GM11168 (cell line): ENCODE measurements around the gene SMURF1.
"Not testable (repeated sequence)": the region's sequence is repeated elsewhere in the genome, so short reads cannot be mapped to it uniquely, and the experiment has no call there.

ENCODE experiments used
- in situ Hi-C: fragments of 300-500 bp; cut with MboI; formaldehyde crosslinking; loops from one replicate; pipeline ENCODE4 v1.12.0; 2022; ENCODE audit warnings: low sequenced_read_pairs; ENCODE audit not compliant: unreplicated experiment

The SMURF1 gene

DNA sequence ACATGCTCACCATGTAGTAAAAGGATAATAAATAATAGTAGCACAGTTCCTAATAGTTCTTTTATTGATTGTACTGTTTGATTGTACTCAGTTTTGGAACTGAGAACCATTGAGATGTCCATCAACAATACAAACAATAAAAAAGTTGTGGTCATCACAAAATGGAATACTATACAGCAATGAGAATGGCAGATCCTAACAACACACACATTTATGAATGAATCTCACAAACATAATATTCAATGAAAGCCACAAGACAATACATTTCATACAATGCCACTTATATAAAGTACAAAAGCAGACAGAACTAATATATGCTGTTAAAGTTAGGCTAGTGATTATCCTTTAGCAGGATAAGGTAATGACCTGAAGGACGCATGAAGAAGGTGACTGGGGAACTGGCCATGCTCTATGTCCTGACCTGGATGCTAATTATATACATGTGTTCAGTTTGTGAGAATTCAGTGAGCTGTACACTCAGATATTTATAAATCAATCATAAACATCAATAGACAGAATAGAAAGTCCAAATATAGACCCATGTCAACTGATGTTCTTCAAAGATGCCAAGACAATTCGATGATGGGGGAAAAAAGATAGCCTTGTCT lies 70.0 kb downstream of the SMURF1 start:
- in situ Hi-C loops = no loop called here

DNA sequence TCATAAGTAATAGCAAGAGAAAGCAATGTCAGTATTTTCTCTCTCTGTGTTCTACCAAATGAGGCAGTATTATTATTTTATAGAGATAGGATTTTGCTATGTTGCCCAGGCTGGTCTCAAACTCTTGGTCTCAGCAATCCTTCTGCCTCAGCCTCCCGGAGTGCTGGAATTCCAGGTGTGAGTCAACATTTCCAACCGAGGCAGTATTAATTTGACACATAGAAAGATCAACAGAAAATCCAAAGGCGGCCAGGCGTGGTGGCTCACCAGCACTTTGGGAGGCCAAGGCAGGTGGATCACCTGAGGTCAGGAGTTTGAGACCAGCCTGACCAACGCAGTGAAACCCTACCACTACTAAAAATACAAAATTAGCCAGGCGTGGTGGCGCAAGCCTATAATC lies 71.8 kb downstream of the SMURF1 start:
- in situ Hi-C loops = no loop called here

DNA sequence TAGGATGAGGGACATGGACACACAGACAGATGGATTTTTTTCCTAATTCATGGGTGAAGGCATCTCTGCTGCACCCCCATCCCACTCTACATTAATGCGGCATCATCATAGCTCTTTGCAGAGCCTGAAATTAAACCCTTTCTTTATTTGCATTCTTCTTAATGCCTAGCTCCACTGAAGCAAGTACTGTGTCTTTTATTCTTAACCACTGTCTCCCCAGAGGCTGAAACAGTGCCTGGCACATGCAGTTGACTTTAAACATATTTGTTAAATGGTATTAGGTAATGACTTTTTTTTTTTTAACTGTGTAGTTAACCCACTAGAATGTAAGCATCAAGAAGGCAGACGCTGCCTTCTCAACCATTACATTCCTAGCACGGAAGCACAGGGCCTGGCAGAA lies 73.5 kb downstream of the SMURF1 start:
- in situ Hi-C loops = no loop called here

DNA sequence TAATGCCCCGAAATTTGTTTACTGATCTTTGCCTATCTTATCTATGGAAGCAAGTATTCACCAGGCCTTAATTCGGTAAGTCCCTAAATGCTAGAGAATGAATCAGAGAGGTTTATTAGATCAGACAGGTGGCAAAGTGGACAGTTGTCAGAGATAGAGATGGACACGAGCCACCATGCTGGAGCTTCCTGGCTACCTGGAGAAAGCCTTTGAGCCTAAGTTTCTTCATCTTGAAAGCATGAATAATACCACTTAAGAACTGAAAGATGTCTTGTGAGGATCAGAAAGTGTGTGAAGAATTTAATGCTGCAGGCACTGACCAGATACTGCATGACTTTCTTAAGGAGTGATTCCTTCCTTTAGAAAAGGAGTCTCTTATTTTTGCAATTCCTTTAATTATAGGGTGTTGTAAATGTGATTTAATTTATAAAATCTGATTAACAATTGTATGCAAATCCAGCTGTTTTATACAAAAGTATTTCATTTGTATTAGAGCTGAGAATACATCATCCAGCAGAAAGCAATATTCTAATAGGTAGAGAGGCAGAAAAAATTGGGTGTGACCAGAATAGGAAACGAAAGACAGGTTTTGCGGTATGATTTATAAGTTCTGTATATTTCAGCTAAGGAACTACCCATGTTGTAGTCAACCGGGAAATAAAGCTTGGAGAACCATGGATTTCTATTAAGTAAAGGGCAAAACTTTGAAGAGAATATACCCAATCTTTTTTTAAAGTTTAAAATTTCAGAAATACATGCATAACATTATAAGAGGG lies 82.7 kb downstream of the SMURF1 start:
- in situ Hi-C loops = no loop called here

DNA sequence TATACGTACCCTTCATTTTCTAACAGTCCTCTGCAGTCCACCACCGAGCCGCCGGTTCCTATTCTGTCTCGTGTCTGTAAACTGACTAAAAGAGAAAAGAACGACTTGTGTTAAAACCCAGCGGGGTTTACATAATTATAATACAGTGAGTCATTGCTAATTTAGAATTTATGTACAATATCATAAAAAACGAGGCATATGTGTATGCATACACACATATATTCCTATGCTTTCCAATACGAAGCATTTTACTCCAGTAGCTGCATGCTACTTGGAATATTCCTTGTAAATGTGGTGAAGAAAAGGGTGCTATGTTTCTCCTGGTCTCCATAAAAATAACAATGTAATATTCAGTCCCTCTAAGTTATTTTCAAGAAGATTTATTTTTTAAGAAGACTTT lies 89.1 kb downstream of the SMURF1 start:
- in situ Hi-C loops = no loop called here

DNA sequence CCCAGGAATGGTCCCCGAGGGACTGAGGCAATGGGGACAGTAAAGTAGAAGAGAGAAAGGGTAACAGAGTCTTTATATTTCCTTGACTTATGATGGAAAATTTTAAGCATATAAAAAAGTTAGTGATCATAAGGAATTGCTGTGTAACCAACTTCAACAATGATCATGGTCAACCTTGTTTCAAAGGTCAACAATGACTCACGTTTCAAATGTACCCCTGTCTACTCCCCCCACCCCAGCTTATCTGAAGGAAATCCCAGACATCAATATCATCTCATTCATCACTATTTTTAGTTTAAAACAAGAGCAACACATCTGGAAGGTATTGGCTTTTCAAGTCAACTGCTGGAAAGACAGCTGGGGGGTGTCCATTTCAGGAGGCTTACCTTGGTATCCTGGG lies 92.9 kb downstream of the SMURF1 start:
- in situ Hi-C loops = no loop called here

DNA sequence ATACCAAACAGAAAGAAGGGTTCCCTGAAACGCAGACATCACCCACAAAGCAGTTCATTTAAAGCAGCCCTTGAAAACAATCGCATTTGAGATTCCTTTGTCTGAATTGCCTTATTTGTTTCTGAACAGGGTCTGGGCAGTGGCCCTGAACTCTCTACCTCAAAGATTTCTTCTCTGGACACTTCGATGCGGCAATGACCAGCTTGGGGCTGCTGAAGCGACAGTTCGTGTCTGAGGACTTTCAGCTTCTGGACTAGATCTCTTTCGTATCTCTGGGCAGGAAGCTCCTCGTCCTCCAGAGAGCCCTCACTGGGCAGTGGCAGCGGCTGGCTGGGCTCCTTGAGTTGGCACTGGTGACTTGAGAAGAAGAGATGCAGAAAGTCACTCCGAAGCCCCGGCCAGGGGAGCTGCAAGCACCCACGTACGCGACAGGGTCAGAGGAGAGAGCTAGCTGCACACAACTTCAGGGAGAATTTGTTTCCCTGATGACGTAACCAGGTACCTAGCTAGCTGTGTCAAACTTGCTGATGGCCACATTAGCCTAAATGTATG lies 96.3 kb downstream of the SMURF1 start:
- in situ Hi-C loops = no loop called here

DNA sequence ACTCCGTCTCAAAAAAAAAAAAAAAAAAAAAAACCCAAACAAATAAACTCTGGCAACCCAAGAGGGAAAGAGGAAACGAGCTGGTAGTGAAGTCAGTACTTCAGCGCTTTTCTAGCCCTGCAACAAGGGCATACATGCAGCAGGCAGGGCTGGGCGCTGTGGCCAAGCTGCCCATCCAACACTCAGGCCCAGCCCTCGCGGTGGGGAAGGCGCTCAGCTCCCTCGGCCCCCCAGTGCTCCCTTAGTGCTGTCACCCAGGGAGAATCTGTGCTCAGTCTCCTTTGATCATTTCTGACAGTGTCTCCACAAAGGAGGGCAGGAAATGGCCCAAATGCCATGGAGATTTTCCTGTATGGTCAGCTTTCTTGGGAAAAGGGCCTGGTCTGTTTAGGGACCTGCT lies 97.2 kb downstream of the SMURF1 start:
- in situ Hi-C loops = no loop called here

DNA sequence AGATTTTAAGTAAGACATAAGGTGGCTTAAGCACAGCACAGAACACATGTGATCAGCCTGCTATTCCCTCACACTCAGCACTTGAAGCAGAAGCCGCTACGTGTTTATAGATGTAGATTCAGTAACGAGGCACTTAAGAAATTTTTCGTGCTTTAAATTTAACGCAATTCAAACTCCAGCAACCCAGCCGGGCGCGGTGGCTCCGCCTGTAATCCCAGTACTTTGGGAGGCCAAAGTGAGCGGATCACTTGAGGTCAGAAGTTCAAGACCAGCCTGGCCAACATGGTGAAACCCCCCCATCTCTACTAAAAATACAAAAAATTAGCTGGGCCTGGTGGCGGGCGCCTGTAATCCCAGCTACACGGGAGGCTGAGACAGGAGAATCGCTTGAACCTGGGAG lies 97.6 kb downstream of the SMURF1 start:
- in situ Hi-C loops = not testable (repeated sequence)

DNA sequence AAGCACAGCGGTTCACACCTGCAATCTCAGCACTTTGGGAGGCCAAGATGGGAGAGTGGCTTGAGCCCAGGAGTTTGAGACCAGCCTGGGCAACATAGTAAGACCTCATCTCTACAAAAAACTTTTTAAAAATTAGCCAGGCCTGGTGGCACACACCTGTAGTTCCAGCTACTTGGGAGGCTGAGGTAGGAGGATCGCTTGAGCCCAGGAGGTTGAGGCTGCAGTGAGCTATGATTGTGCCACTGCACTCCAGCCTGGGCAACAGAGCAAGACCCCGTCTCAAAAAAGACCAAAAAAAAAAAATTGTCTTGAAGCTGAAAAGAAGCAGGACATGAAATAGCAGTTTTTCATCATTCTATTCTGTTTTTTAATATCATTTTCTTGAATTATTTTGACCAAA lies 99.0 kb downstream of the SMURF1 start:
- in situ Hi-C loops = loop anchor here (5.0 kb wide), 1 partner anchor 267 kb away; no protein-coding TSS in a partner anchor

DNA sequence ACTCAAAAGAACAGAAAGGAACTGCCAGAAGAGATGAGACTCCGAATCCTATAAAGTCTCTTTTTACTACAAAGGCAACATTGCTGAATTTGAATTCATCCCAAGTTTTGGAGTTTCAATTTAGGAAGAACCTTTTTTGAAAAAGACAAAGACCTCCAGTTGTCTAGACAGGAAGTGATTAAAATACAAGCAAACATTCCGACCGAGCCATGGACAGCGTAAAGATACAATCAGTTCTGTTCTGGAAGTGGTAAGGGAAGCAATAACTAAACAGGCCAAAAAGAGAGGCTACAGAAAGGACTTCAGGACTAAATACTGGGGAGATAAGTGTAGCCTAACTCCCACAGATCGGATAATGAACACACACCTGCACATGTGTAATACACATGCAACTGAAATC lies 101.0 kb downstream of the SMURF1 start:
- in situ Hi-C loops = loop anchor here (5.0 kb wide), 1 partner anchor 269 kb away; no protein-coding TSS in a partner anchor

DNA sequence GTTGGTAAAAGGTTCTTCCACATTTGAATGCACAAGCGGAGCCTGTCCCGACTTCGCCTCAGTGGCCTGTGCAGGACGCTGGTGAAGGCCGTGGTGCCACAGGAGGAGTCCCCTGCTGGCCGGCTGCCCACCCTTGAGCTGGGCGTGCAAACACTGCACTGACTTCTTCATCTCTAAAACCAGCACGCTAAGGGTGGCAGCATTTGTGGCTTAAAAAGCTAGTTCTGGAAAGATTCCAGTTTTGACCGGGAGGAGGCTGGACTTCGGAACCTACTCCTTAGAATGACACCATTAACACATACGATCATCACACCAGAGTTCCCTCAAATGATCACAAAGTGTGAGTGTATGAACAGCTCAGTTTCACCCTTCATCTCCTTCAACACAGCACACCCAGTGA lies 102.4 kb downstream of the SMURF1 start:
- in situ Hi-C loops = loop anchor here (5.0 kb wide), 1 partner anchor 271 kb away; no protein-coding TSS in a partner anchor

DNA sequence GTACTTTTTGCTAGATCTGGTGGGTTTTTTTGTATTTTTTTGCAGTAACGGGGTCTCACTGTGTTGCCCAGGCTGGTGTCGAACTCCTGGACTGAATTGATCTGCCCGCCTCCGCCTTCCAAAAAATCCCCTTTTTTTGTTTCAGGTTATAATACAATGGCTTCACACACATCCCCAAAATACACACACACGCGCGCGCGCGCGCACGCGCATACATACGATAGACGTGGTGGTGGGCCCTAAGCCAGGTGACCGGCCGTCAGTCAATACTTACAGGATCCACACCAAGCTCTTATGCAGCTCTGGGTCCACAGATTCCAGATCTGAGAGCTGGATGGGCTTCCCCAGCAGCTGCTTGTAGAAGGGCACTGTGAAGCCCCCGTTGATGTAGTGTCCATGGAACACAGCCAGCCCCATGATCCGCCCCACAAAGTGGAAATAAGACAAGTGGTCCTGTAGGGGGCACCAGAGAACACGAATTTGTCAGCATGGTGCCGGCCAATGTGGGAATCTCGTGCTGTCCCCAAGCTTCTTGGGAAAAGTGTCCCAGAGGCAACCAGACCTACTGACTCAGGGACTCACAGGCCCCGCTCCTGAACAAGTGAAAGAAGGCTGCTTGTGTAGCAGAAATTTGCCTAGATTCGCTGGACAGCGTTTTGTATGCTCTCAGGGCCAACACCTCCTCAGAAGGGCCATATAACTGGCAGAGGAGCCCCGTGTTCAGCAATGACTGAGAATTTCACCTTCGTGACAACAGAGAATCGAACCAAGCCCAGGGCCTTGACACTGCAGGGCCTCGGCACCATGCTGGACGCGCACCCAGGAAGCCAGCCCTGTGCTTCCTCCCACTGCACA lies 103.6 kb downstream of the SMURF1 start:
- in situ Hi-C loops = loop anchor here (5.0 kb wide), 1 partner anchor 272 kb away; no protein-coding TSS in a partner anchor

DNA sequence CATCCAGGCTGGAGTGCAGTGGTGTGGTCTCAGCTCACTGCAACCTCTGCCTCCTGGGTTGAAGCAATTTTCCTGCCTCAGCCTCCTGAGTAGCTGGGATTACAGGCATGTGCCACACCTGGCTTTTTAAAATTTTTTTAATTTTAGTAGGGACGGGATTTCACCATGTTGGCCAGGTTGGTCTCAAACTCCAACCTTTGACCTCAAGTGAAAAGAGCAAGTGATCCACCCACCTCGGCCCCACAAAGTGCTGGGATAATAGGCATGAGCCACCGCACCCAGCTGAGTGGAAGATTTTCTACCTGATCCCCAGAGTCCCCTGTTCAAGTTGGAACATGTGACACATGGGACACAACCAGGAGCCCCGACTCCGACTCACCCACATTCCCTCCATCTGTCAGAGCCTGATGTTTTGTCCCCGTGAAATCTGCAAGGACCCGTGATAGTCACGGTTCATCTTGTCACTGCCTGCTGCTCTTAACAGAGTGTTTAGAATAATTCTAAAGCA lies 104.5 kb downstream of the SMURF1 start:
- in situ Hi-C loops = no loop called here

DNA sequence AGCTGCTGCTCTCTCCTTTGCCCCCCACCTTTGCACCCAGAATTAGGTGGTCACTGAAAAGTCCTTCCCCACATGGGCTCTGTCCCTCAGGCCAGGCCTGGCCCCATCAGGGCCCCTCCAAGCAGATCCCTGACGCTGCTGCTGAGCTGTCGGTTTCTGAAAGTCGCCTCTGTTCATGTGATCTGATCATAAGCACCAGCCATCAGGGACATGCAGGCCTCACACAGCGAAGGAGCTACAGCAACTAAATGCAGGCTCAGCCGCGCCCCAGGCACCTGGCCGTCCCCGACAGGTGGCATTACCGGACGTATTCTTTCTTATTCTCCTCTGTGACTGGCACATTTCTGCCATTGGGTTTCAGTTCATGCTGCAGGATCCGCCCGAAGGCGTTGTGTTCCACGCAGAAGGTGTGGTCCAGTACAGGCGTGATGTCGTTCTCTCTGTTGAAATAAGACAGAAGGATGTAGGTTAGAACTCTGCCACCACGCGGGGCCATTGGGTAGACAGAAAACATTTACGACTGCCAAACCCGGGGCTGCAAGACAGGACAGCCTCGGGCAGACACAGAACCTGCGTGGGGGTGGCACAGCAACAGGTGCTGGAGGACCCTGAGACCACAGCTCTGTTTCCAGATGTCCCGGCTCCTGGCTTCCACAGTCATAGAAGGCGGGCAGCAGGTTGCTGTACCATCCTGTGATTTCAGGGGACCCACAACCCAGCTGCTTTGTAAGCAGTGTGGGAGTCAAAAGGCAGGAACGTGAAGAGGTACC lies 105.6 kb downstream of the SMURF1 start:
- in situ Hi-C loops = no loop called here

DNA sequence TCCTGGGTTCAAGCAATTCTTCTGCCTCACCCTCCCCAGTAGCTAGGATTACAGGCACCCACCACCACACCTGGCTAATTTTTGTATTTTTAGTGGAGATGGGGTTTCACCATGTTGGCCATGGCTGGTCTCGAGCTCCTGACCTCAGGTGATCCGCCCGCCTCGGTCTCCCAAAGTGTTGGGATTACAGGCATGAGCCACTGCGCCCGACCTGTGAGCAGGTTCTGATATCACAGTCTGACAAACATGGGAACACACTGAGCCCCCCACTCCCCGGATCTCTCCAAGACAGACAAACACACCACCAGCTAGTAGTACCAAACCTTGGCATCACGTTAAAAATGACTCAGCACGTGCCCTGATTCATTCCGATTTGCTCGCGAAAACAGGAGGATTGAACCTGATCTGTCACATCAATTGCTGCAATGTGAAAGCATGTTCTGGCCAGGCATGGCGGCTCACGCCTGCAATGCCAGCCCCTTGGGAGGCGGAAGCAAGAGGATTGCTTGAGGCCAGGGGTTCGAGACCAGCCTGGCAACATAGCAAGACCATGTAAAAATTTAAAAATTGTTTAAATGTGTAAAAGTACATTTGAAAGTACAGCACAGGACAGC lies 106.5 kb downstream of the SMURF1 start:
- in situ Hi-C loops = no loop called here

DNA sequence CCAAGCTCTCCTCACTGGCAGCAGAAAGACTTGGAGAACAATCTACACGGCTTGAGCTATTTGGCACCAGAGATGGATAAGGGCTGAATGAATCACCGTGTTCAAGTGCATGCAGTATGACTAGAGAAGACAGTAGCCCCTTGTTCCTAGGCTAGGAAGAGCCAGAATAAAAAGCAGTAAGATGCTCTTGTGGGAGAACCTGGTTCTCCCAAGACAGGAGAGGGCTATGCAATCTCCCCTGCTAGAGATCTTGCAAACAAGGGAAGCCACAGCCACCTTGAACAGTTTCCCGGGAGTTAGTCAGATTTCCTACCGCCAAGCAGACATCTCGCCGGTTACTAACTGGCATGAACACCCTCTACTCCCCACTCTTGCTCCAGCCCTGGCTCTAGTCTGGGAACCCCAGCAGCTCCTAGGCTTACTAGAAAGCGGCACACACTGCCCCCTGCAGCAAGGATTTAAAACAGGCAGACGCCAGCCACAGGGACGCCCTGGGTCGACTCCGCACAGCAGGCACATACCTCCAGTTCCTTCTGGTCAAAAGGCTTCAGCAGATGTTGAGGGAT lies 107.3 kb downstream of the SMURF1 start:
- in situ Hi-C loops = no loop called here

DNA sequence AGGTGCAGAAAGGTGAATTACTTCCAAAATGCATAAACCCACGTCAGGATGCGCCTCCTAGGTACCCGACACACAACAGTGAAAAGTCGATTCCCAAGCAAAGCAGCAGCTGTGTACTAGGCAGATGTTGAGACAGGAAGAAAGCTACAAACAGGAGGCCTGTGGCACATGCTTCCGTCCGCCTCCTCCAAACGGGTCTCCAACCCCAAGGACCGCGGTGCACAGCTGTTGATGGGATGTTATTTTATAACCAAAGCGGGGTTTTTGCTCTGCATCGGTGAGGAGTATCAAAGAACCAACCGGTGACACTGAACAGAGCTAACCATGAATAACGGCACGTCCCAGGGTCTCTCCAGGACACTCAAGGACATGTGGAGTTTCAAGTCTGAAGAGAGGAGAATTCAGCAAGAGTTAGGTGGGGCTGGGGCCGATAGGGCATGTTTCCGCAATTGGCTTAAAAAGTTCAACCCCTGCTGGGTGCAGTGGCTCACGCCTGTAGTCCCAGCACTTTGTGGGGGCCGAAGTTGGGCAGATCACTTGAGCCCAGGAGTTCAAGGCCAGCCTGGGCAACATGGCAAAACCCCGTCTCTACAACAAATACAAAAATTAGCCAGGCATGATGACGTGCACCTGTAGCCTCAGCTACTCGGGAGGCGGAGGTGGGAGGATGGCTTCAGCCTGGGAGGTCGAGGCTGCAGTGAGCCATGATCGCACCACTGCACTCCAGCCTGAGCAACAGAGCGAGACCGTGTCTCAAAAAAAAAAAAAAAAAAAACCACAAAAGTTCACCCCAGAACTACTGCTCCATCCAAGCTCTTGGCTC lies 108.0 kb downstream of the SMURF1 start:
- in situ Hi-C loops = no loop called here
